Mucosa of rectum (tissue), 2 donors: ENCODE measurements around the gene PBX1.

ENCODE experiments used
- H3K27ac ChIP-seq, 2 donors: one replicate each; pipeline ENCODE4 v1.7.0; 2013; ENCODE audit warnings: inconsistent platforms in 2 of 2, low read depth in 2 of 2, low read length in 2 of 2
- H3K27me3 ChIP-seq, 2 donors: one replicate each; pipeline ENCODE4 v1.7.0; 2013; ENCODE audit warnings: low read length in 2 of 2; ENCODE audit not compliant: control insufficient read depth in 2 of 2, insufficient read depth in 2 of 2
- H3K36me3 ChIP-seq, 2 donors: one replicate each; pipeline ENCODE4 v1.7.0; 2013; ENCODE audit warnings: low read length in 2 of 2; ENCODE audit not compliant: control insufficient read depth in 2 of 2, insufficient read depth in 2 of 2
- H3K4me1 ChIP-seq, 2 donors: one replicate each; pipeline ENCODE4 v1.7.0; 2013; ENCODE audit warnings: low read length in 2 of 2, mild to moderate bottlenecking in 1 of 2; ENCODE audit not compliant: control insufficient read depth in 2 of 2, insufficient read depth in 2 of 2
- H3K4me3 ChIP-seq, 2 donors: one replicate each; pipeline ENCODE4 v1.7.0; 2013; ENCODE audit warnings: low read length in 2 of 2
- H3K9ac ChIP-seq, 2 donors: one replicate each; pipeline ENCODE4 v1.7.0; 2013; ENCODE audit warnings: low read length in 2 of 2, low read depth in 1 of 2, mild to moderate bottlenecking in 1 of 2
- H3K9me3 ChIP-seq, 2 donors: one replicate each; pipeline ENCODE4 v1.7.0; 2013; ENCODE audit warnings: low read length in 2 of 2; ENCODE audit not compliant: control insufficient read depth in 2 of 2
- donor health status: healthy.
- donor health status: Normal muscosa, but diverticular disease.

Gene PBX1

DNA sequence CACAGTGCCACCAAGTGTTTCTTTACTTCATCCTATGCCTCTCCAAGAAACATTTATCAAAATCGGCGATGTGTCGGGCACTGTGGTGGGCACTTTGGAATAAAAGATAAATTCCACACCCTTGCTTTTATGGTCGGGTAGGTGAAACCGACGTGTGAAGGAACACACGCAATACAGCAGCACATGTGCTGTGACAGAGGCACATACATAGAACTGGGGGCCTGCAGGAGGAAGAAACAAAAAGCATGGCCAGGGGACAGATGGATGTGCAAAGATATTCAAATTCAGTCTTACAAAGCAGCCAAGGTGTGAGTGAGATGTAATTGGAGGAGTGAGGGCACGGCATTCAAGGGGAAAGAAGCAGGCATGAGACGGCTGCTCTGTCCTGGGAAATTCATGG lies 282.0 kb downstream of the PBX1 start:
- Histone ChIP-seq H3K4me1 (no peaks in the 10 kb centered on the region), H3K27ac (no peak overlapping the region)

DNA sequence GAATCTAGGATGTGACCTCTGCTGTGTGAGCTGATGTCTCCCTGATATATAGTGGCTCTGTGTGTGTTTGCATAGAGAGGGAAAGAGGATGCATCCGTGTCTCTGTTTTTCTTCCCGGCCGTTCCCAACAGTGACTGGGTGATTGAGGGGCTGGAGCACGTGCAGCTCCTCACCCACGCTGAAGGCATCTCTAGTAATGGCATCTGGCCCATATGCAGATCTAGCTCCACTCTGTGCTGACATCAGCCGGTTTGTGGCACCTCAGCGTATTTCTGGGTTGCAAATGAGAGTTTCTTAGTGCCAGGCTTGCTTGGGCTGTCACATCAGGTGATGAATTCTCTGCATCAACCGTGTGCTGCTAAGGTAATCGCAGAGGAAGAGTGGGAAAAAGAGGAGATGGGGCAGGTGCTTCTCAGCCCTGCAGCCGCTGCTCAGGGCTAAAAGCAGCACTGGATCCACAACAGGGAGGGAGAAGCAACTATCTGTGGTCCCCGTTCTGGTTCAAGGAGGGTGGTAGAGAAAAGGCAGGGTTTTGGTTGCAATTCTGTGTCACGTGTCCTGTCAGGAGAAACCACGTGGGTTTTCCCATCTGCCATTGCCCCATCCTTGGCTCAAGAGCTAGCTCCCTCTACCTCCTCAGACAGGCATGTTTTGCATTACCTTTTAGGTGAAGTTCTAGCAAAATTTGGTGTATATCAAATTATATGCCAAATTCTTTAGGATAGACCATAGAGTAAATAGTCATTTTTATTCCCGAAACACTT lies 282.9 kb downstream of the PBX1 start:
- no peak overlapping the region for H3K4me3 ChIP-seq
- H3K36me3 ChIP-seq: peaks cover 6 to 11% of the 10 kb centered on the region in 2 donors
- no peaks in the 10 kb centered on the region for H3K4me1 ChIP-seq
- no peak overlapping the region for H3K27ac ChIP-seq
- H3K9ac ChIP-seq: no peak overlapping the region
- H3K9me3 ChIP-seq: no peaks in the 10 kb centered on the region
- no peaks in the 10 kb centered on the region for H3K27me3 ChIP-seq

More for the DNA sequence above, 282.0 kb downstream of the PBX1 start:
- Histone ChIP-seq H3K4me3 (no peak overlapping the region), H3K9me3 (no peaks in the 10 kb centered on the region), H3K36me3 (peaks cover 2 to 6% of the 10 kb centered on the region in 2 donors), H3K9ac (no peak overlapping the region), H3K27me3 (no peaks in the 10 kb centered on the region)

DNA sequence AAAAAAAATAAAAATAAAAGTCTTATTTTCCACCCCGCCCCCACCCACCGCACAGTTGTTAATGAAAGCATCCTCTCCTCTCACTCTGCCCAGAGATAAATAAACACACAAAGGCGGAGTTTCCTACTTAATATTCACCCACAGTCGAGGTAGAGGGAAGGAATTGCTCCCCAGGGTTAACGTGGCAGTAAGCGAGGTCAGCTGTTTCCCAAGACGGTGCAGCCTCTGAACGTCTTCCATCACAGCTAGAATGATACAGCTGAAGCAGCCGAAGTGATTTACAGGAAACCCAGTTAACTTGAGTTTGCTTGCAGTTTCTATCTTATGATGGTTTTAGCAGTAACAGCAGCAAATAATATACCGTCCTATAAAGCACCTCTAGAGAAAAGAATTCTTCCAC lies 283.9 kb downstream of the PBX1 start:
- H3K4me3 ChIP-seq: no peak overlapping the region
- H3K9me3 ChIP-seq: no peaks in the 10 kb centered on the region
- H3K27ac ChIP-seq: no peak overlapping the region
- H3K27me3 ChIP-seq: no peaks in the 10 kb centered on the region
- H3K36me3 ChIP-seq: peaks cover 15 to 21% of the 10 kb centered on the region in 2 donors
- H3K4me1 ChIP-seq: no peaks in the 10 kb centered on the region
- no peak overlapping the region for H3K9ac ChIP-seq

DNA sequence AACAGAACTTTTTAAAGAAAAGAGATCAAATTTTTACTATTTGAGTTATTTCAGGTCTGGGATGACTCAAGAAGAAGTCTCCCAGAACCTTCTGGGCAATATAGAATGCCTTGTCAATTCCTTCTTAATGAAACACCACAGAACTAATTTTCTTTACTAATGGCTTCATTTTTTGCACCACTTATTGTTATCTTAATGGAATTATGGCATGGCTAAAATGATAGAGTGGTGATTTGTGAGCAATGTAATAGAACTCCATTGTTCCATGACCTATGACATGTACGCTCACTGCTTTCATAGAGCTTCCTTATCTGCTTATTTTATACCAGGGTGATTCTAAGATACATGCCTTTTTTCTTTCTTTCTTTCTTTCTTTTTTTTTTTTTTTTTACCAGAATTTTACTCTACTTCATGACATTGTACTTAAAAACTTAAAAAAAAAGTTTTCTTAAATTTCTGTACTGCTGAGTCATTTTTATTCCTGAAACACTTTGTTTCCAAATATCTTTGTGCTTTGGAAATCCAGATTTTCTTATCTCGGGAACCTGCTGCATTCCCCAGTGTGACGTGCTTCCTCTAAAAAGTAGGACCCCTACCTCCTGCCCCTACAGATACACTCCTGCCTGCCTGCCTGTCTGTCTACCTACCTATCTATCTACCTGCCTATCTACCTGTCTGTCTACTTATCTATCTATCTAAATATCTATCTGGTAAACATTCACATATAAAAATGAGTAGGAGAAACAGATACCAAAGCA lies 284.9 kb downstream of the PBX1 start:
- peaks cover 20 to 21% of the 10 kb centered on the region in 2 donors for H3K36me3 ChIP-seq
- no peaks in the 10 kb centered on the region for H3K9me3 ChIP-seq
- no peaks in the 10 kb centered on the region for H3K27me3 ChIP-seq
- no peak overlapping the region for H3K27ac ChIP-seq
- no peaks in the 10 kb centered on the region for H3K4me1 ChIP-seq
- no peak overlapping the region for H3K9ac ChIP-seq
- no peak overlapping the region for H3K4me3 ChIP-seq

DNA sequence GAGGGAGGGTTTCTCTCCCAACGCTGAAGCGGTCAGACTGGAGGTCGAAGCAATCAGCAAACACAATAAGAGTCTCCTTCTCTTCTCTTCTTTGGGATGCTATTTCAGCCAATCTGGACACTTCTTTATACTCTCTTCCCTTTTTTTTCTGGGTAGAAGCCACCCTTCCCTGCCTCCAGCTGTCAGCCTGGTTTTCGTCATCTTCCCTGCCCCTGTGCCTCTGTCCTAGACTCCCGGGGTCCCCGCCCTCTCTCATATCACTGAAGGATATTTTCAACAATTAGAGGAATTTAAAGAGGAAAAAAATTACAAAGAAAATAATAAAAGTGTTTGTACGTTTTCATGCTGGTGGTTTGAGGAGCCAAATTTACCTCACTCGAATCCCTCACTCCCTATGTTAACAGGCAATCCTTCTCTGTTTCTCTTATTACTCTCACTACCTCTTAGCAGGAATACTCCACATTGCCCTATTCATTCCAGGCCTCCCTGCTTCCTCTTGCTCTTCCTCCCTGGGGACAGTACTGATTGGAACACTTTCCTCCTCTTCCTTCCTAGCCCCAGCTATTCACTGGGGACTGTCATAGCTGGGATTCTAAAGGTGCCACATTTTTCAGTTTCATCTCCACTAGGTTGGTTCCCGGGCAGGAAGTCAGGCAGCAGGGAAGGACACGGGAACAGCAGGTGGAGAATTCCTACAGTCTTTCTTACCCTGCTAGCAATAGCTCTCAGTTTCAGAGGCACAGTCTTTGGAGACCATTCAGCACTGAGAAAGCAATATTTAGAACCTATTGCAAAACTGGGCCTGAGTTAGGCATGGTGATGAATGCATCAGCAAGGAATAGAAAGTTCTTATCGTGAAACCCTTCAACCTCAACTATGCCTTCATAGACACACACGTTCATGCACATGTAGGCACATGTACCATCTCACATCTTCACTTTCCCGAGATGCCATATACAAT lies 288.0 kb downstream of the PBX1 start:
- H3K27ac ChIP-seq: no peak overlapping the region
- H3K27me3 ChIP-seq: no peaks in the 10 kb centered on the region
- H3K9me3 ChIP-seq: no peaks in the 10 kb centered on the region
- H3K36me3 ChIP-seq: peaks cover 19 to 20% of the 10 kb centered on the region in 2 donors
- H3K4me1 ChIP-seq: no peaks in the 10 kb centered on the region
- H3K9ac ChIP-seq: no peak overlapping the region
- no peak overlapping the region for H3K4me3 ChIP-seq

DNA sequence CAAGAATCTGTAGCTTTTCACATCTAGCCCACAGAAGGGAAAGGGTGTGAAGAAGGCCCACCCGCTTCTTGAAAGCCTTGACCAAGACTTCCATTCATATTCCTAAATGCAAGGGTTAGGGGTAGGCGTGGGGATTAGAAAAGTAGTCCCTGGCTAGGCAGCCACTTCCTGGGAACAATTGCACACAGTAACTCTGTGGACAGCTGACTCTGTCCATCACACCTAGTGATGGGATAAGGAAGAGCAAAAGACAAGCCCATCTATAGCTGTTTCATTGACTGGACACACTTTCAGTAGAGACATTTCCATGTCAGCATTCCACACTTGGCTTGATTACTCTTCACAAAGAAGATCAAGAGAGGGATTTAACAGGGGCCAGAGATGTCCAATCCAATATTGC lies 294.2 kb downstream of the PBX1 start:
- H3K36me3 ChIP-seq: peaks cover 3 to 4% of the 10 kb centered on the region in 2 donors
- no peak overlapping the region for H3K27ac ChIP-seq
- H3K27me3 ChIP-seq: no peaks in the 10 kb centered on the region
- H3K4me1 ChIP-seq: no peaks in the 10 kb centered on the region
- no peak overlapping the region for H3K9ac ChIP-seq
- H3K9me3 ChIP-seq: no peaks in the 10 kb centered on the region
- no peak overlapping the region for H3K4me3 ChIP-seq

DNA sequence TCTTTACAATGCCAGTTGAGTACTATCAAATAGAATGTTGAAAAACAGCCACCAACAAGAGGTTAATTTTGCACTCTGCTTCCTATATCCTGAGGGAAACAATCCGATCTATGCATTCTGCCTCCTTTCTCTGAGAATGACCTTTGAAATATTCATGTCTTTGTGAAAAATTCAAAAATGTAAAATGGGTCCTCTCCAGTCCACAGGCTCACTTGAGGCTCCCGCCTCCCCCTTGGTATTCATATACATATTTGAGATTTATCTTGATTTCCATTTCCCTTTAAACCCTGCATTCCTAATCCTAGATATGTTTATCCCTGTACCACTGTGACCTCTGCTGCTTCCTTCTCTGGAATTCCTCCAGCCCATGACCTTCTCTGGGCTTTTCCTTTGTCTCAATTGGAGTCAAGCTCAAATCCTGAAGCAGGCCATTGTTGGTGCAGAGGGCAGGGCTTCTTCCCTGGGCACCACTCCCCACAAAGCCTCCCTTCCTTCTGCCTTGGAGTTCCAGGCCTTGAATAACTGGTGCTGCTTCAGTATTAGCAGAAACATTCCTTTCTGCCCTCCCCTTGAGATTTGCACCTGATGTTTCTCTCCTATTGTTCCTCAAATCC lies 296.8 kb downstream of the PBX1 start:
- H3K36me3 ChIP-seq: no peaks in the 10 kb centered on the region
- no peaks in the 10 kb centered on the region for H3K4me1 ChIP-seq
- no peaks in the 10 kb centered on the region for H3K27me3 ChIP-seq
- H3K4me3 ChIP-seq: no peak overlapping the region
- no peak overlapping the region for H3K27ac ChIP-seq
- H3K9ac ChIP-seq: no peak overlapping the region
- no peaks in the 10 kb centered on the region for H3K9me3 ChIP-seq

DNA sequence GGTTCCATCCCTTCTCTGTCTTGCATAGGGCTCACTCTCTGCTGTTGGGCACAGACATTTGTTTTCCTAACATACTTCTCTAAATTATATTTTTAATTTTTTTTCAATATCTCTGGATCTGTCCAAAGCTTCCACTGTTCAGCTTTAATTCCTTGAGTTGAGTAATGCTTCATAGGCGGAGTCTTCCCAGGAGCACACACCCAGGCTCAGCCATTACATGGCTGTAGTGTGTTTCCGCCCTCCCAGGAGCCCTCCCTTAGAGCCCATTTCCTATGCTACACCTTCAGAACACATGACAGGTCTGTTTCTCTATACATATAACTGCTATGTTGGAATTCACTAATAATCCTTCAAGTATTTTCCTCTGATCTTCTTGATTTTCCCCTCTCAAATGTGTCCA lies 297.4 kb downstream of the PBX1 start:
- H3K4me1 ChIP-seq: no peaks in the 10 kb centered on the region
- H3K4me3 ChIP-seq: no peak overlapping the region
- no peak overlapping the region for H3K27ac ChIP-seq
- H3K27me3 ChIP-seq: no peaks in the 10 kb centered on the region
- no peak overlapping the region for H3K9ac ChIP-seq
- H3K36me3 ChIP-seq: no peaks in the 10 kb centered on the region
- no peaks in the 10 kb centered on the region for H3K9me3 ChIP-seq

DNA sequence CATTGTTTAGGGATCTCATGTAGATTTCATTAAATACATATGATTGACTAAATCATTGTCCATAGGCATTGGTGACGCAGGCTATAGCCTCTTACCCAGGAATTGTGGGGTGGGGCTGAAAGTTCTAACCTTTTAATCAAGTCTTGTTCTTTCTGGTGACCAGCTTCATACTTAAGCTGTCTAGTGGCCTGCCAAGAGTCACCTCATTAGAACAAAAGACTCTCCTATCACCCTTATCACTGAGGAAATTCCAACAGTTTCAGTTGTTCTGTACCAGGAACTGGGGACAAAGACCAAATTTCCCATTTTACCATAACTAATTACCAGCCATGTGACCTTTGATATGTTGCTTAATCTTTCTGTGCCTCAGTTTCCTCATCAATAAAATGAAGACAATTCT lies 298.5 kb downstream of the PBX1 start:
- Histone ChIP-seq H3K9ac (no peak overlapping the region), H3K27me3 (no peaks in the 10 kb centered on the region), H3K36me3 (no peaks in the 10 kb centered on the region), H3K27ac (no peak overlapping the region), H3K4me1 (no peaks in the 10 kb centered on the region), H3K4me3 (no peak overlapping the region), H3K9me3 (no peaks in the 10 kb centered on the region)
